Right renal cortex interstitium (tissue), 3 donors: ENCODE measurements around the gene SPC24. TPM values are rescaled to one million over a fixed set of nuclear protein-coding genes. Genes with fewer than 3 reads are reported as not detected.
"Not testable (repeated sequence)": the region's sequence is repeated elsewhere in the genome, so short reads cannot be mapped to it uniquely, and the experiment has no call there.

Experiments used
- DNase-seq, 3 donors: peaks; one replicate each; pipeline ENCODE4 v3.0.0-alpha.2; 2013; ENCODE audit warnings: low read depth in 3 of 3, low spot score in 2 of 3
- polyA plus RNA-seq, 3 donors: library from polyadenylated mRNA; unstranded; fragments of 120-200 nt; gene quantifications; one replicate each; pipeline ENCODE4 v1.2.1, GENCODE V29; 2013; ENCODE audit not compliant: insufficient read length in 3 of 3

Gene SPC24
- polyA plus RNA-seq, 3 donors = 12.8 to 17.1 (median 14.6) TPM

DNA sequence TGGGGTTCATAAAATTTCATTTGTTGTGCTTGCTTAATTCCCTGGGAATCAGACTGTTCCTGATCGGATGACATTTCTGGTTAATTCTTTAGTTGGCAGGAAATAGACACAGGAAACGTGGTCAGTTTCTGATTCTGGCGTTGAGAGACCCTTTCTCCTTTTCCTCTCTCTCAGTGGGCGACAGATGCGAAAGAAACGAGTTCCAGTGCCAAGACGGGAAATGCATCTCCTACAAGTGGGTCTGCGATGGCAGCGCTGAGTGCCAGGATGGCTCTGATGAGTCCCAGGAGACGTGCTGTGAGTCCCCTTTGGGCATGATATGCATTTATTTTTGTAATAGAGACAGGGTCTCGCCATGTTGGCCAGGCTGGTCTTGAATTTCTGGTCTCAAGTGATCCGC, 55.5 kb downstream of the SPC24 start:
- no peak for DNase-seq

DNA sequence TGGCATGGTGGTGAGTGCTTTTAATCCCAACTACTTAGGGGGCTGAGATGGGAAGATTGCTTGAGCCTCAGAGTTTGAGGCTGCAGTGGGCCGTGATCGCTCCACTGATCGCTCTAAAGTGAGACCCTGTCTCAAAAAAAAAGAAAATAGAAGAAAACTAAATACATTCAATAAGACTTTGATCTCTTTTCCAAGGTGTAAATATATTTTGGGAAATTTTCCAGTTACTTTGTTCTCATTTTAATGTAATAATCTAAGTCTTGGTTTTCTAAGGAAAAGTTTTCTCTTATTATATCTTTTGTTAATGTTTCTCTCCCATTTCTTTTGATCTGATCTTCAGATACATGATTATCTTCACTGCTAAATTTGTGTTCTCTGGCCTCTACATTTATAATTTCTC, 56.7 kb downstream of the SPC24 start:
- DNase-seq = no peak

DNA sequence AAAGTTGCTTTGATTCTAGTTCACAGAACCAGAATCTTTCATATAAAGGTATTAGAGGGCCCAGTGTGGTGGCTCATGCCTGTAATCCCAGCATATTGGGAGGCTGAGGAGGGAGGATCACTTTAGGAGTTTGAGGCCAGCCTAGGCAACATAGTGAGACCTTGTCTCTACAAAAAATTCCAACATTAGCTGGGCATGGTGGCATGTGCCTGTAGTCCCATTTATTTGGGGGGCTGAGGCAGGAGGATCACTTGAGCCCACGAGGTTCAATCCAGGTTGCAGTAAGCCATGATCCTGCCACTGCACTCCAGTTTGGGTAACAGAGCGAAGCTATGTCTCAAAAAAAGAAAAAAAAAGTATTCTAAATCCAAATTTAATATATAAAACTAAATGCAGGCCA, 57.3 kb downstream of the SPC24 start:
- DNase-seq = no peak

DNA sequence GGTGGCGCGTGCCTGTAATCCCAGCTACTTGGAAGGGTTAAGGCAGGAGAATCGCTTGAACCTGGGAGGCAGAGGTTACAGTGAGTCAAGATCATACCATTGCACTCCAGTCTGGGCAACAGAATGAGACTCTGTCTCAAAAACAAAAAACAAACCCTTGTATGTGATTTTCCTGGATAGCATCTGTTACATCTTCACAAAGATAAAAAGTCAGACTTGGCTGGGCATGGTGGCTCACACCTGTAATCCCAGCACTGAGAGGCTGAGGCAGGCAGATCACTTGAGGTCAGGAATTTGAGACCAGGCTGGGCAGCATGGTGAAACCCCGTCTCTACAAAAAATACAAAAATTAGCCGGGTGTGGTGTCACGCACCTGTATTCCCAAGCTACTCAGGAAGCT, 58.2 kb downstream of the SPC24 start:
- DNase-seq = not testable (repeated sequence)

DNA sequence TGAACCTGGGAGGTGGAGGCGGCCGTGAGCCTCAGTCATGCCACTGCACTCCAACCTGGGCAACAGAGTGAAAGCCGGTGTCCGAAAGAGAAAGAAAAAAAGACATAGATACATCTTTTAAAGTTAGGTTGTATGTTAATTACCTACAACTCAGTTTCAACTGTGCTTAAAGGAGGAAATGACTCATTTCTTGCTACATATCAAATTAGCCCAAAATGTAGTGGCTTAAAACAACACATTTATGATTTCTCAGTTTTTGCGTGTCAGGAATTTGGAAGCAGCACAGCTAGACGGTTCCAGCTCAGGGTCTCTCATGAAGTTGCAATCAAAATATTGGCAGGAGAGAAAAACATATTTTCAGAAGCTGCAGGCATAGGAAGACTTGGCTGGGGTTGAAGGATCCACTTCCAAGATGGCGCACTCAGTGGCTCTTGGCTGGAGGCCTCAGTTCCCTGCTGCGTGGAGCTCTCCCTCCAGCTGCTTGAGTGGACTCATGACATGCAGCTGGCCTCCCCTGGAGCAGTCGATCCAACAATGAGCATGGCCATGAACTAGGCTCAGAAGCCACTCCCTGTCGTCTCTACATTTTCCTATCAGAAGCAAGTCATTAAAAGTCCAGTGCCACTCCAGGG, 59.3 kb downstream of the SPC24 start:
- no peak for DNase-seq

Other genes starting within 250 kb of the SPC24 start
- 10 to 100 TPM; 32.7 to 38.3 (median 36.9) TPM for gene YIPF2, start 227.1 kb downstream of the SPC24 start, polyA plus RNA-seq
- gene TIMM29, start 227.0 kb downstream of the SPC24 start, polyA plus RNA-seq = 10 to 100 TPM; 21.5 to 24.7 (median 21.7) TPM
- gene SMARCA4, start 194.8 kb downstream of the SPC24 start, polyA plus RNA-seq = 100 to 1,000 TPM; 141 to 145 (median 143) TPM
- 10 to 100 TPM; 19.9 to 24.8 (median 23.3) TPM for gene LDLR, start 66.3 kb downstream of the SPC24 start, polyA plus RNA-seq
- 100 to 1,000 TPM; 114 to 117 (median 116) TPM for gene KANK2, start 41.8 kb upstream of the SPC24 start, polyA plus RNA-seq
- gene ANGPTL8, start 83.8 kb upstream of the SPC24 start, polyA plus RNA-seq = under 1 TPM in 2 of 3 donors, not detected in 1; 0.28 to 0.42 TPM
- gene DOCK6, start 106.7 kb upstream of the SPC24 start, polyA plus RNA-seq = 10 to 100 TPM; 34.4 to 37.8 (median 34.7) TPM
- gene TSPAN16, start 140.4 kb upstream of the SPC24 start, polyA plus RNA-seq = not detected
- gene RAB3D, start 183.9 kb upstream of the SPC24 start, polyA plus RNA-seq = 10 to 100 TPM; 14.4 to 19.2 (median 17.4) TPM
- 100 to 1,000 TPM; 126 to 159 (median 135) TPM for gene TMEM205, start 190.5 kb upstream of the SPC24 start, polyA plus RNA-seq
- gene CCDC159, start 190.7 kb upstream of the SPC24 start, polyA plus RNA-seq = 10 to 100 TPM; 21.5 to 23.3 (median 21.8) TPM
- gene PLPPR2, start 199.7 kb upstream of the SPC24 start, polyA plus RNA-seq = 10 to 100 TPM in 2 of 3 donors, 1 to 10 TPM in 1; 9.2 to 11.3 (median 10.0) TPM
- 1 to 10 TPM; 3.0 to 3.2 (median 3.1) TPM for gene SWSAP1, start 218.9 kb upstream of the SPC24 start, polyA plus RNA-seq
- 10 to 100 TPM; 15.0 to 17.2 (median 15.7) TPM for gene EPOR, start 228.5 kb upstream of the SPC24 start, polyA plus RNA-seq